Measurements from ENCODE around the gene CYTH3. TPM values are rescaled to one million over a fixed set of nuclear protein-coding genes. Genes with fewer than 3 reads are reported as not detected.

Gene CYTH3
- total and polyA plus RNA-seq, 2 donors (not counting 3 experiments of a cell fraction or from before 2014, with no cell fraction given): 8.6 to 11.2 TPM

DNA sequence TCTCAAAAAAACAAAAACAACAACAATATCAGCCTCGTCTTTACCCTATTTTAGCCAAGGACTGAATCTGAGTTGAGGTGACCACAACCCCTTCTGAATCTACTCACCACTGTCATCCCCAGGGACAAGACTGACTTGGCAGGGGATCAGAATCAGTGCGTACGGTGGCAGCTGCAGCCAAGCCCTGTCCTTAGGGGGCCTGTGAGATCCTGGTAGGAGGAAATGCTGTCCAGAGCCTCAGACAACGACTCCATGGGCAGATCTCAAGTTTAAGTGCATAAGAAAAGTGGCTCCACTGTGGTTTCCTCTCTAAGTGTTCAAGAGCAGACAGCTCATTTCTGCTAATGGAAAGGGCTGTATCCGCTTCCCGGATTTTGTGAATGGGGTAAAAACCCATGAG, 22.4 kb upstream of the CYTH3 start:
- H3K4me3 ChIP-seq (replicated peaks in 1 of 3; ENCODE audit: insufficient read depth in 1 of 3, low read depth in 1 of 3, low read length in 3 of 3): no peak overlapping the region
- TF ChIP-seq POLR2AphosphoS5 (IDR thresholded peaks at IDR 0.05; ENCODE audit: insufficient read depth, low read depth, low read length) (no peak), EZH2 (IDR thresholded peaks at IDR 0.05; ENCODE audit: borderline replicate concordance, low read depth, low read length, severe bottlenecking) (no peak), FOS (IDR thresholded peaks at IDR 0.05; ENCODE audit: borderline replicate concordance, insufficient read depth, low read length) (no peak), MYC (IDR thresholded peaks at IDR 0.05; ENCODE audit: low read depth, low read length) (no peak), POLR2A (IDR thresholded peaks at IDR 0.05; ENCODE audit: low read depth, low read length) (no peak)
- TF ChIP-seq, protein P1, sequence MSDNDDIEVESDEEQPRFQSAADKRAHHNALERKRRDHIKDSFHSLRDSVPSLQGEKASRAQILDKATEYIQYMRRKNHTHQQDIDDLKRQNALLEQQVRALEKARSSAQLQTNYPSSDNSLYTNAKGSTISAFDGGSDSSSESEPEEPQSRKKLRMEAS (IDR thresholded peaks at IDR 0.05; ENCODE audit: insufficient read depth, insufficient read length): no peak
- TF ChIP-seq, protein P2, sequence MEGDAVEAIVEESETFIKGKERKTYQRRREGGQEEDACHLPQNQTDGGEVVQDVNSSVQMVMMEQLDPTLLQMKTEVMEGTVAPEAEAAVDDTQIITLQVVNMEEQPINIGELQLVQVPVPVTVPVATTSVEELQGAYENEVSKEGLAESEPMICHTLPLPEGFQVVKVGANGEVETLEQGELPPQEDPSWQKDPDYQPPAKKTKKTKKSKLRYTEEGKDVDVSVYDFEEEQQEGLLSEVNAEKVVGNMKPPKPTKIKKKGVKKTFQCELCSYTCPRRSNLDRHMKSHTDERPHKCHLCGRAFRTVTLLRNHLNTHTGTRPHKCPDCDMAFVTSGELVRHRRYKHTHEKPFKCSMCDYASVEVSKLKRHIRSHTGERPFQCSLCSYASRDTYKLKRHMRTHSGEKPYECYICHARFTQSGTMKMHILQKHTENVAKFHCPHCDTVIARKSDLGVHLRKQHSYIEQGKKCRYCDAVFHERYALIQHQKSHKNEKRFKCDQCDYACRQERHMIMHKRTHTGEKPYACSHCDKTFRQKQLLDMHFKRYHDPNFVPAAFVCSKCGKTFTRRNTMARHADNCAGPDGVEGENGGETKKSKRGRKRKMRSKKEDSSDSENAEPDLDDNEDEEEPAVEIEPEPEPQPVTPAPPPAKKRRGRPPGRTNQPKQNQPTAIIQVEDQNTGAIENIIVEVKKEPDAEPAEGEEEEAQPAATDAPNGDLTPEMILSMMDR (IDR thresholded peaks at IDR 0.05; ENCODE audit: extremely low read depth in 1 of 2, insufficient read depth in 1 of 2, low read depth in 1 of 2, low read length in 2 of 2): no peak
- H3K4me2 ChIP-seq (ENCODE audit: insufficient read depth, low read length): no peak overlapping the region
- POLR2A ChIA-PET: no interaction called here
- FAIRE-seq (no peak), DNase-seq (ENCODE audit: low read depth, low spot score) (no peak)
- no peak overlapping the region for H2AFZ ChIP-seq (ENCODE audit: low read depth, low read length)
- H3K36me3 ChIP-seq (ENCODE audit: control insufficient read depth in 2 of 2, extremely low read depth in 1 of 2, insufficient read depth in 2 of 2, low read length in 2 of 2): no peaks in the 10 kb centered on the region
- H3K79me2 ChIP-seq (ENCODE audit: control insufficient read depth, insufficient read depth, low read length): no peaks in the 10 kb centered on the region
- H3K9ac ChIP-seq (replicated peaks; ENCODE audit: extremely low read depth, insufficient read depth, low read length): no peak overlapping the region
- intact Hi-C loops (cut with micrococcal nuclease): no loop called here
- CTCF ChIA-PET: interaction anchor here (0.9 kb wide), 1 partner anchor 135 kb away, joined by 5 read pairs; no protein-coding TSS in a partner anchor
- no TSS peak for BruUV-seq (replicated peaks)
- H3K4me1 ChIP-seq (ENCODE audit: control insufficient read depth, extremely low read depth, insufficient read depth, low read length): no peaks in the 10 kb centered on the region
- no peaks in the 10 kb centered on the region for H3K9me3 ChIP-seq (replicated peaks; ENCODE audit: control insufficient read depth, insufficient read depth, low read length)
- H3K9me1 ChIP-seq (replicated peaks; ENCODE audit: control insufficient read depth, extremely low read depth, insufficient read depth, low read length): no peaks in the 10 kb centered on the region
- no peaks in the 10 kb centered on the region for H3K27me3 ChIP-seq (ENCODE audit: control insufficient read depth in 2 of 2, insufficient read depth in 2 of 2, low read length in 2 of 2)
- no peaks in the 10 kb centered on the region for H4K20me1 ChIP-seq (replicated peaks; ENCODE audit: control insufficient read depth, extremely low read depth, insufficient read depth, low read length)
- no peak overlapping the region for H3K27ac ChIP-seq (ENCODE audit: insufficient read depth, low read depth, low read length)
- dilution Hi-C loops (cut with MboI; ENCODE audit: extremely low pct_ligation_motif_present, low sequenced_read_pairs): no loop called here

All from endothelial cell of umbilical vein (primary cell).